ENCODE measurements around the gene HIRIP3. TPM values are rescaled to one million over a fixed set of nuclear protein-coding genes. Genes with fewer than 3 reads are reported as not detected.
"Not testable (repeated sequence)": the region's sequence is repeated elsewhere in the genome, so short reads cannot be mapped to it uniquely, and the experiment has no call there.

The HIRIP3 gene, protein sequence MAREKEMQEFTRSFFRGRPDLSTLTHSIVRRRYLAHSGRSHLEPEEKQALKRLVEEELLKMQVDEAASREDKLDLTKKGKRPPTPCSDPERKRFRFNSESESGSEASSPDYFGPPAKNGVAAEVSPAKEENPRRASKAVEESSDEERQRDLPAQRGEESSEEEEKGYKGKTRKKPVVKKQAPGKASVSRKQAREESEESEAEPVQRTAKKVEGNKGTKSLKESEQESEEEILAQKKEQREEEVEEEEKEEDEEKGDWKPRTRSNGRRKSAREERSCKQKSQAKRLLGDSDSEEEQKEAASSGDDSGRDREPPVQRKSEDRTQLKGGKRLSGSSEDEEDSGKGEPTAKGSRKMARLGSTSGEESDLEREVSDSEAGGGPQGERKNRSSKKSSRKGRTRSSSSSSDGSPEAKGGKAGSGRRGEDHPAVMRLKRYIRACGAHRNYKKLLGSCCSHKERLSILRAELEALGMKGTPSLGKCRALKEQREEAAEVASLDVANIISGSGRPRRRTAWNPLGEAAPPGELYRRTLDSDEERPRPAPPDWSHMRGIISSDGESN
- 13.7 and 20.9 TPM in 2 replicates for total RNA-seq (ENCODE audit: low replicate concordance)
- long read RNA-seq, transcript HIRIP3-201 (7 exons, 3,388 nt), result major isoform, 9 of 26 reads
- long read RNA-seq, transcript HIRIP3-204 (6 exons, 988 nt), result minor isoform, 8 of 26 reads
- long read RNA-seq, partial matches to known transcripts, result 5 of 26 reads
- long read RNA-seq, other reads (novel, unspliced or antisense), result 4 of 26 reads

DNA sequence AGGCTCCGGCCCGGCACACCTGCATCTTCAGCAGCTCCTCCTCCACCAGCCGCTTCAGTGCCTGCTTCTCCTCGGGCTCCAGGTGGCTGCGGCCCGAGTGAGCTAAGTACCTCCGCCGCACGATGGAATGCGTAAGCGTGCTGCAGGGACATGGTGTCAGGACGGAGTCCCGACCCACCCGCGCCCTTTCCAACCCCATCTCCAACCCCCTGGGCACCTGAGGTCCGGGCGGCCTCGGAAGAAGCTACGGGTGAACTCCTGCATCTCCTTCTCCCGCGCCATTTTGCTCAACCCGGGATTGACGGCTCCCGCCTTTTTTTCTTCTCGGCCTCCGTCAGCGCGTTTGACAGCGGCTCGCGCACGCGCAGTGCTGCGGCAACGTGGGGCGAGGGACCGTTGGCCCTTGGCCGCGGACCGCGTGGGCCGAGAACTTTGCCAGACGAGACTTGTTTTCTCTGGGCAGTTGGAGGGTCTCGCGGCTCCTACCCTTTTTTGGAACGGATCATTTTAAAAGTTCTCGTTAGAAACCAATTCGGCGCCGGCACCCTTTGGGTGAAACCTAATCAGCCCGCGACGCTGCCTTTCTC is at the start of gene HIRIP3:
Gene HIRIP3, minus strand, starts transcription at position 294 of the 587 bp plus-strand sequence. Its CDS starts 12 bp downstream, at position 282.
- Mint-ChIP-seq H3K27ac (peak within 1 kb of the TSS; percentile 97), H3K36me3 (peaks cover 6% of the 10 kb centered on the region), H3K9me3 (no peaks in the 10 kb centered on the region), H3K4me1 (ENCODE audit: unreplicated experiment) (peaks cover 25% of the 10 kb centered on the region), H3K4me3 (peak within 1 kb of the TSS; percentile 97), H3K27me3 (no peaks in the 10 kb centered on the region)
- DNase-seq (ENCODE audit: extremely low spot score, unreplicated experiment), result peak; percentile 88
- TF ChIP-seq, protein P1, sequence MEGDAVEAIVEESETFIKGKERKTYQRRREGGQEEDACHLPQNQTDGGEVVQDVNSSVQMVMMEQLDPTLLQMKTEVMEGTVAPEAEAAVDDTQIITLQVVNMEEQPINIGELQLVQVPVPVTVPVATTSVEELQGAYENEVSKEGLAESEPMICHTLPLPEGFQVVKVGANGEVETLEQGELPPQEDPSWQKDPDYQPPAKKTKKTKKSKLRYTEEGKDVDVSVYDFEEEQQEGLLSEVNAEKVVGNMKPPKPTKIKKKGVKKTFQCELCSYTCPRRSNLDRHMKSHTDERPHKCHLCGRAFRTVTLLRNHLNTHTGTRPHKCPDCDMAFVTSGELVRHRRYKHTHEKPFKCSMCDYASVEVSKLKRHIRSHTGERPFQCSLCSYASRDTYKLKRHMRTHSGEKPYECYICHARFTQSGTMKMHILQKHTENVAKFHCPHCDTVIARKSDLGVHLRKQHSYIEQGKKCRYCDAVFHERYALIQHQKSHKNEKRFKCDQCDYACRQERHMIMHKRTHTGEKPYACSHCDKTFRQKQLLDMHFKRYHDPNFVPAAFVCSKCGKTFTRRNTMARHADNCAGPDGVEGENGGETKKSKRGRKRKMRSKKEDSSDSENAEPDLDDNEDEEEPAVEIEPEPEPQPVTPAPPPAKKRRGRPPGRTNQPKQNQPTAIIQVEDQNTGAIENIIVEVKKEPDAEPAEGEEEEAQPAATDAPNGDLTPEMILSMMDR (conservative IDR thresholded peaks at IDR 0.05), result no peak

DNA sequence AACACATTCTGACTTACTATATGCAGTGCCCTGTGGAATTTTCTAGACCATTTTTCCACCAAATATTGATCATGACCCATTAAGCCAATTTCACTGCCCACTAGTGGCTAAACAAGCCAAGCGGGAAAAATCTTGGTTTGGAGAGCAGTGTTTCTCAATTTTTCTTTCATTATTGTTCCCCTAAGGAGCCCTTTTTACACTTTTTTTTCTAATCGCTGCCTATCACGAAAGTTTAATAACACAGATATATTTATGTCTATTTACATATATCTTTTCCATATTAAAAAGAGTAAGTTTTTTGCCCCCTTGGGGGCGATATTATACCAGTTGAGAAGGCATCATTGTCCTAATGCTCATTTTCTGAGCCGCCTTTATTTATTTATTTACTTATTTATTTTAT is 46.4 kb upstream of the HIRIP3 start:
- no peak overlapping the region for H3K27ac Mint-ChIP-seq
- H3K9me3 Mint-ChIP-seq, result no peaks in the 10 kb centered on the region
- H3K27me3 Mint-ChIP-seq, result peaks cover 12% of the 10 kb centered on the region
- no peaks in the 10 kb centered on the region for H3K36me3 Mint-ChIP-seq
- no peaks in the 10 kb centered on the region for H3K4me1 Mint-ChIP-seq (ENCODE audit: unreplicated experiment)
- no peak for DNase-seq (ENCODE audit: extremely low spot score, unreplicated experiment)
- TF ChIP-seq, protein P1 (conservative IDR thresholded peaks at IDR 0.05), result peak; percentile 72
- H3K4me3 Mint-ChIP-seq, result no peak overlapping the region

DNA sequence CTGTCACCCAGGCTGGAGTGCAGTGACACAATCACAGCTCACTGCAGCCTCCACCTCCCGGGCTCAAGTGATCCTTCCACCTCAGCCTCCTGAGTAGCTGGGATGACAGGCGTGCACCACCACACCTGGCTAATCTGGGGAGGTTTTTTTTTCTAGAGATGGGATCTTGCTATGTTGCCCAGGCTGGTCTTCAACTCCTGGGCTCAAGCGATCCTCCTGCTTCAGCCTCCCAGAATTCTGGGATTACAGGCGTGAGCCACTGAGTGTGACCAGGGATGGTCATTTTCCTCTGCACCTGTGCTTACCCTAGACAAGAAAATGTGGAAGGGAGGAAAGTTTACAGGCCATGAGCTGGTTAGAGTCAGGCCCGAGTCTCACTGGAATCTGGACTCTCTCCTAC is 45.3 kb upstream of the HIRIP3 start:
- peaks cover 20% of the 10 kb centered on the region for H3K27me3 Mint-ChIP-seq
- not testable (repeated sequence) for H3K27ac Mint-ChIP-seq; H3K4me3 Mint-ChIP-seq; H3K4me1 Mint-ChIP-seq (ENCODE audit: unreplicated experiment); DNase-seq (ENCODE audit: extremely low spot score, unreplicated experiment); H3K9me3 Mint-ChIP-seq; H3K36me3 Mint-ChIP-seq

DNA sequence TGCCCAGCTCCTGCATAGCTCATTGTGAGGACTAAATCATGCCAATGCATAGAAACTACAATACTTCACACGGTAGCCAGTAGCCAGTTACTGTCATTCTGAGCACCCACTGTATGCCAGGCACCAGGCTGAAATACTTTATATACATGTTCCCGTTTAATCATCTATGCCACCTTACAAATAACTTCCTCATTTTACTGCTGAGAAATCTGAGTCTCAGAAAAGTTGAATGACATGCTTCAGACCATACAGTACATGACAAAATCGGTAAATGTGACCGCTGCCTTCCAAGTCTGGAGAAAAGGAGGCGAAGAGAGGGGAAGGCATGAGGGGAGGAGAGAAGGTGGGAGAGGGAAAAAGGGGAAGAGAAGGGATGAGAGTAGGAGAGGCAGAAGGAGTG is 44.8 kb upstream of the HIRIP3 start:
- no peak overlapping the region for H3K27ac Mint-ChIP-seq
- TF ChIP-seq, protein P1 (conservative IDR thresholded peaks at IDR 0.05), result no peak
- no peaks in the 10 kb centered on the region for H3K36me3 Mint-ChIP-seq
- no peak overlapping the region for H3K4me3 Mint-ChIP-seq
- H3K27me3 Mint-ChIP-seq, result peaks cover 25% of the 10 kb centered on the region
- no peaks in the 10 kb centered on the region for H3K4me1 Mint-ChIP-seq (ENCODE audit: unreplicated experiment)
- no peaks in the 10 kb centered on the region for H3K9me3 Mint-ChIP-seq
- no peak for DNase-seq (ENCODE audit: extremely low spot score, unreplicated experiment)

DNA sequence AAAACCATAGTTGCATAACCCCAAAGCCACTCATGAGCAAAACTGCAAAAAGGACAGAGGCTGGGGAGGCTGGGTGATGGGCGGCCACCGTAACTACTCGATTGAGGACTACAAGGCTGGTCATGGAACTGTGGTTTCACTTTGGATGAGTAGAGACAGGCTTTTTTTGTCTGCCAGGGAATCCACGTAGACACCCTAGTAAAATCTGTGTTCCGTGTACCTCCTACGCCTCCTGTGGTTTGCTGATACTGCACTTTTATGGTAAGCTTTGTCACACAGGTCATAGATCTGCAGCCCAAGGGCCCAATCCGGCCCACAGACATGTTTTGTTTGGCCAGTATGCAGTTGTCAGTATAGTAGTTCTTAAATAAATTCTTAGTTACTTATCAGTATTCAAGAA is 37.9 kb upstream of the HIRIP3 start:
- peaks cover 66% of the 10 kb centered on the region for H3K27me3 Mint-ChIP-seq
- no peak for DNase-seq (ENCODE audit: extremely low spot score, unreplicated experiment)
- no peak overlapping the region for H3K27ac Mint-ChIP-seq
- TF ChIP-seq, protein P1 (conservative IDR thresholded peaks at IDR 0.05), result no peak
- H3K36me3 Mint-ChIP-seq, result no peaks in the 10 kb centered on the region
- H3K4me1 Mint-ChIP-seq (ENCODE audit: unreplicated experiment), result peaks cover 5% of the 10 kb centered on the region
- no peaks in the 10 kb centered on the region for H3K9me3 Mint-ChIP-seq
- H3K4me3 Mint-ChIP-seq, result no peak overlapping the region
